ENCODE data around the gene SHH. TPM values are rescaled to one million over a fixed set of nuclear protein-coding genes. Genes with fewer than 3 reads are reported as not detected.

Gene SHH
- total RNA-seq, 1 experiment from 2014 or later, result 0.26 TPM

GRCh38 chr7:155840909-155841308, 28.6 kb upstream of the SHH start:
- no peak overlapping the region for H3K4me3 Mint-ChIP-seq
- peaks cover 4% of the 10 kb centered on the region; the same call in 1 of the 2 replicates for H3K9me3 Mint-ChIP-seq
- H3K36me3 Mint-ChIP-seq, result no peaks in the 10 kb centered on the region
- no peak for ATAC-seq
- H3K4me1 Mint-ChIP-seq, result peaks cover 5% of the 10 kb centered on the region
- H3K27ac Mint-ChIP-seq, result no peak overlapping the region
- TF ChIP-seq ZNF219 (CRISPR knock-in tag; IDR thresholded peaks at IDR 0.05; ENCODE audit: borderline replicate concordance) (no peak), ARID4B (CRISPR knock-in tag; IDR thresholded peaks at IDR 0.05; ENCODE audit: borderline replicate concordance) (no peak), CREM (CRISPR knock-in tag; IDR thresholded peaks at IDR 0.05) (no peak), ETV6 (CRISPR knock-in tag; IDR thresholded peaks at IDR 0.05) (no peak), ZMAT4 (CRISPR knock-in tag; IDR thresholded peaks at IDR 0.05) (no peak), ZNF121 (CRISPR knock-in tag; IDR thresholded peaks at IDR 0.05) (no peak), ZNF416 (CRISPR knock-in tag; IDR thresholded peaks at IDR 0.05) (no peak), FOXJ3 (CRISPR knock-in tag; IDR thresholded peaks at IDR 0.05; ENCODE audit: borderline replicate concordance) (no peak), GRHL2 (CRISPR knock-in tag; IDR thresholded peaks at IDR 0.05; ENCODE audit: insufficient replicate concordance, severe bottlenecking) (no peak), MAX (CRISPR knock-in tag; IDR thresholded peaks at IDR 0.05) (no peak), ZNF425 (CRISPR knock-in tag; conservative IDR thresholded peaks at IDR 0.05) (no peak), TEAD1 (CRISPR knock-in tag; IDR thresholded peaks at IDR 0.05) (no peak), ZNF138 (CRISPR knock-in tag; conservative IDR thresholded peaks at IDR 0.05) (no peak)
- no peaks in the 10 kb centered on the region; the same call in 1 of the 2 replicates for H3K27me3 Mint-ChIP-seq (ENCODE audit: low read depth)
- no peak for DNase-seq (ENCODE audit: low spot score)
- ChIA-PET POLR2A (no interaction called here), CTCF (no interaction called here)

GRCh38 chr7:155840262-155840885, 28.1 kb upstream of the SHH start:
- Mint-ChIP-seq H3K27ac (no peak overlapping the region), H3K4me3 (no peak overlapping the region), H3K9me3 (peaks cover 4% of the 10 kb centered on the region; the same call in 1 of the 2 replicates), H3K36me3 (no peaks in the 10 kb centered on the region), H3K4me1 (peaks cover 8% of the 10 kb centered on the region), H3K27me3 (ENCODE audit: low read depth) (no peaks in the 10 kb centered on the region; the same call in 1 of the 2 replicates)
- ChIA-PET POLR2A (no interaction called here), CTCF (no interaction called here)
- DNase-seq (ENCODE audit: low spot score) (no peak), ATAC-seq (no peak)
- TF ChIP-seq NFYB (CRISPR knock-in tag; conservative IDR thresholded peaks at IDR 0.05; ENCODE audit: low read depth), result no peak

GRCh38 chr7:155839461-155839860, 27.2 kb upstream of the SHH start:
- Mint-ChIP-seq H3K27me3 (ENCODE audit: low read depth) (no peaks in the 10 kb centered on the region; the same call in 1 of the 2 replicates), H3K36me3 (no peaks in the 10 kb centered on the region), H3K4me3 (no peak overlapping the region), H3K9me3 (peaks cover 4% of the 10 kb centered on the region; the same call in 1 of the 2 replicates), H3K4me1 (peaks cover 8% of the 10 kb centered on the region), H3K27ac (no peak overlapping the region)
- CTCF ChIA-PET, result no interaction called here
- POLR2A ChIA-PET, result no interaction called here
- no peak for ATAC-seq
- DNase-seq (ENCODE audit: low spot score), result no peak
- TF ChIP-seq HMGXB4 (CRISPR knock-in tag; IDR thresholded peaks at IDR 0.05) (no peak), ZNF281 (CRISPR knock-in tag; IDR thresholded peaks at IDR 0.05) (no peak), ZBTB43 (CRISPR knock-in tag; IDR thresholded peaks at IDR 0.05) (no peak), ATF1 (CRISPR knock-in tag; IDR thresholded peaks at IDR 0.05) (no peak)

All from WTC11 (cell line).